ENCODE results near the gene UTP25. TPM values are rescaled to one million over a fixed set of nuclear protein-coding genes. Genes with fewer than 3 reads are reported as not detected.

The UTP25 gene
- total RNA-seq, 1 donor from 2014 or later, result 7.4 TPM

GRCh38 chr1:209802117-209802779 is 25.5 kb upstream of the UTP25 start:
- Mint-ChIP-seq H3K27me3 (ENCODE audit: low read depth, unreplicated experiment) (no peaks in the 10 kb centered on the region), H3K4me1 (ENCODE audit: low read depth, unreplicated experiment) (peaks cover 22% of the 10 kb centered on the region), H3K4me3 (ENCODE audit: unreplicated experiment) (no peak overlapping the region), H3K27ac (ENCODE audit: unreplicated experiment) (no peak overlapping the region), H3K36me3 (ENCODE audit: low read depth, unreplicated experiment) (peaks cover 11% of the 10 kb centered on the region), H3K9me3 (ENCODE audit: unreplicated experiment) (peaks cover 2% of the 10 kb centered on the region)
- Histone ChIP-seq H3K9ac (ENCODE audit: low read length) (no peak overlapping the region), H4K20me1 (ENCODE audit: insufficient read depth, low read length) (no peaks in the 10 kb centered on the region), H3K36me3 (ENCODE audit: insufficient read depth, low read length) (no peaks in the 10 kb centered on the region), H2AFZ (ENCODE audit: low read depth, low read length) (no peak overlapping the region), H3K4me3 (ENCODE audit: insufficient read depth, low read depth, low read length) (no peak overlapping the region), H3K27ac (ENCODE audit: low read depth, low read length) (no peak overlapping the region), H3K9me3 (ENCODE audit: insufficient read depth, low read depth, low read length) (no peaks in the 10 kb centered on the region), H3K4me2 (ENCODE audit: low read length) (no peak overlapping the region), H3K79me2 (ENCODE audit: insufficient read depth, low read length) (no peaks in the 10 kb centered on the region), H3K4me1 (ENCODE audit: insufficient read depth, low read length) (peaks cover 12% of the 10 kb centered on the region), H3K27me3 (ENCODE audit: insufficient read depth, low read length) (no peaks in the 10 kb centered on the region)
- DNase-seq (ENCODE audit: low read depth) (no peak), FAIRE-seq (no peak)
- TF ChIP-seq CTCF (IDR thresholded peaks at IDR 0.05; ENCODE audit: insufficient read depth, low read depth, low read length) (no peak), EZH2 (IDR thresholded peaks at IDR 0.05; ENCODE audit: insufficient read depth, low read length) (no peak)

- Histone ChIP-seq H3K4me2 (ENCODE audit: low read length) (no peak overlapping the region), H3K36me3 (ENCODE audit: insufficient read depth, low read length) (no peaks in the 10 kb centered on the region), H3K27ac (ENCODE audit: low read depth, low read length) (no peak overlapping the region), H3K9me3 (ENCODE audit: insufficient read depth, low read depth, low read length) (no peaks in the 10 kb centered on the region), H3K79me2 (ENCODE audit: insufficient read depth, low read length) (no peaks in the 10 kb centered on the region), H2AFZ (ENCODE audit: low read depth, low read length) (no peak overlapping the region), H3K4me3 (ENCODE audit: insufficient read depth, low read depth, low read length) (no peak overlapping the region), H3K9ac (ENCODE audit: low read length) (no peak overlapping the region), H3K4me1 (ENCODE audit: insufficient read depth, low read length) (peaks cover 17% of the 10 kb centered on the region), H3K27me3 (ENCODE audit: insufficient read depth, low read length) (no peaks in the 10 kb centered on the region), H4K20me1 (ENCODE audit: insufficient read depth, low read length) (no peaks in the 10 kb centered on the region)
- Mint-ChIP-seq H3K4me3 (ENCODE audit: unreplicated experiment) (no peak overlapping the region), H3K4me1 (ENCODE audit: low read depth, unreplicated experiment) (peaks cover 28% of the 10 kb centered on the region), H3K27me3 (ENCODE audit: low read depth, unreplicated experiment) (no peaks in the 10 kb centered on the region), H3K36me3 (ENCODE audit: low read depth, unreplicated experiment) (peaks cover 9% of the 10 kb centered on the region), H3K27ac (ENCODE audit: unreplicated experiment) (no peak overlapping the region), H3K9me3 (ENCODE audit: unreplicated experiment) (peaks cover 2% of the 10 kb centered on the region)
- no peak for FAIRE-seq
- no peak for DNase-seq (ENCODE audit: low read depth)
- TF ChIP-seq EZH2 (IDR thresholded peaks at IDR 0.05; ENCODE audit: insufficient read depth, low read length) (no peak), CTCF (IDR thresholded peaks at IDR 0.05; ENCODE audit: insufficient read depth, low read depth, low read length) (no peak)
These were observed 25.0 kb upstream of the UTP25 start for GRCh38 chr1:209802780-209803152.

- Histone ChIP-seq H3K9ac (ENCODE audit: low read length) (no peak overlapping the region), H3K4me2 (ENCODE audit: low read length) (no peak overlapping the region), H3K79me2 (ENCODE audit: insufficient read depth, low read length) (no peaks in the 10 kb centered on the region), H4K20me1 (ENCODE audit: insufficient read depth, low read length) (no peaks in the 10 kb centered on the region), H3K27ac (ENCODE audit: low read depth, low read length) (no peak overlapping the region), H3K4me3 (ENCODE audit: insufficient read depth, low read depth, low read length) (no peak overlapping the region), H3K9me3 (ENCODE audit: insufficient read depth, low read depth, low read length) (no peaks in the 10 kb centered on the region), H3K27me3 (ENCODE audit: insufficient read depth, low read length) (no peaks in the 10 kb centered on the region), H2AFZ (ENCODE audit: low read depth, low read length) (no peak overlapping the region), H3K36me3 (ENCODE audit: insufficient read depth, low read length) (no peaks in the 10 kb centered on the region), H3K4me1 (ENCODE audit: insufficient read depth, low read length) (peaks cover 24% of the 10 kb centered on the region)
- Mint-ChIP-seq H3K27ac (ENCODE audit: unreplicated experiment) (no peak overlapping the region), H3K9me3 (ENCODE audit: unreplicated experiment) (peaks cover 2% of the 10 kb centered on the region), H3K4me3 (ENCODE audit: unreplicated experiment) (no peak overlapping the region), H3K27me3 (ENCODE audit: low read depth, unreplicated experiment) (no peaks in the 10 kb centered on the region), H3K36me3 (ENCODE audit: low read depth, unreplicated experiment) (peaks cover 5% of the 10 kb centered on the region), H3K4me1 (ENCODE audit: low read depth, unreplicated experiment) (peaks cover 35% of the 10 kb centered on the region)
- FAIRE-seq (no peak), DNase-seq (ENCODE audit: low read depth) (no peak)
- TF ChIP-seq CTCF (IDR thresholded peaks at IDR 0.05; ENCODE audit: insufficient read depth, low read depth, low read length) (no peak), EZH2 (IDR thresholded peaks at IDR 0.05; ENCODE audit: insufficient read depth, low read length) (no peak)
These were observed 24.2 kb upstream of the UTP25 start for GRCh38 chr1:209803568-209803967.

Data from astrocyte (in vitro differentiated cells and primary cell).